HEK293 (cell line): ENCODE measurements around the gene OTOF.
"Not testable (repeated sequence)": the region's sequence is repeated elsewhere in the genome, so short reads cannot be mapped to it uniquely, and the experiment has no call there.

ENCODE experiments used
- CTCF ChIA-PET: fragments of 350-600 bp; formaldehyde crosslinking; extraction: SDS; loops from one replicate; lab custom pipeline; 2021; ENCODE audit warnings: antibody characterized with exemption; lab: Yijun Ruan, JAX
- POLR2A ChIA-PET: fragments of 300-600 bp; formaldehyde crosslinking; extraction: SDS; loops from one replicate; lab custom pipeline; 2020; ENCODE audit warnings: antibody characterized with exemption, inconsistent platforms; lab: Yijun Ruan, JAX
- H3K27ac ChIP-seq: fragments of 200-500 bp; sonication (Bioruptor generic); 2 replicates; pipeline ENCODE4 v1.5.1; 2014; ENCODE audit warnings: low read depth, low read length, control low read depth, inconsistent platforms; ENCODE audit errors: extremely low read depth
- H3K36me3 ChIP-seq, 2 experiments: fragments of 200-500 bp in 1 of 2; sonication (Bioruptor generic) in 1 of 2; 1 replicate in 1 of 2; 2 replicates in 1 of 2; pipeline ENCODE4 v1.5.1; 2014 to 2017; ENCODE audit warnings: inconsistent platforms in 2 of 2, low read length in 2 of 2; ENCODE audit not compliant: control insufficient read depth in 2 of 2, insufficient read depth in 1 of 2
- H3K4me1 ChIP-seq: fragments of 200-500 bp; sonication (Bioruptor generic); 2 replicates; pipeline ENCODE4 v1.5.1; 2014; ENCODE audit warnings: mild to moderate bottlenecking, low read length, inconsistent platforms; ENCODE audit not compliant: control insufficient read depth, insufficient read depth
- H3K4me3 ChIP-seq: 2 replicates; pipeline ENCODE4 v1.5.1; 2011; ENCODE audit warnings: low read depth, mild to moderate bottlenecking, control low read depth, low read length, moderate library complexity
- H3K9me3 ChIP-seq: fragments of 200-500 bp; sonication (Bioruptor generic); 2 replicates; pipeline ENCODE4 v1.5.1; 2014; ENCODE audit warnings: low read depth, low read length, inconsistent platforms; ENCODE audit not compliant: control insufficient read depth, insufficient read depth
- CTCF ChIP-seq: fragments of 450-650 bp; formaldehyde crosslinking; IDR thresholded peaks from 2 replicates; pipeline ENCODE4 v1.5.1; 2016; ENCODE audit warnings: missing biosample characterization, missing genetic modification characterization
- MEIS1 ChIP-seq: sonication (generic); formaldehyde crosslinking; IDR thresholded peaks from 2 replicates; pipeline ENCODE4 v1.8.1; 2022; ENCODE audit warnings: missing genetic modification reagents, mild to moderate bottlenecking, borderline replicate concordance
- REST ChIP-seq: fragments of 450-650 bp; formaldehyde crosslinking; IDR thresholded peaks from 2 replicates; pipeline ENCODE4 v1.5.1; 2016; ENCODE audit warnings: missing biosample characterization, missing genetic modification characterization
- SP7 ChIP-seq: fragments of 450-650 bp; formaldehyde crosslinking; IDR thresholded peaks from 2 replicates; pipeline ENCODE4 v1.5.1; 2016; ENCODE audit warnings: missing biosample characterization, missing genetic modification characterization
- ZBTB20 ChIP-seq: fragments of 450-650 bp; formaldehyde crosslinking; IDR thresholded peaks from 2 replicates; pipeline ENCODE4 v1.5.1; 2016; ENCODE audit warnings: missing biosample characterization, missing genetic modification characterization
- ZNF146 ChIP-seq: fragments of 450-650 bp; formaldehyde crosslinking; IDR thresholded peaks from 2 replicates; pipeline ENCODE4 v1.5.1; 2016; ENCODE audit warnings: missing biosample characterization, missing genetic modification characterization
- ZNF280D ChIP-seq: fragments of 450-650 bp; formaldehyde crosslinking; IDR thresholded peaks from 2 replicates; pipeline ENCODE4 v1.5.1; 2016; ENCODE audit warnings: missing biosample characterization, missing genetic modification characterization
- ZNF558 ChIP-seq: fragments of 450-650 bp; formaldehyde crosslinking; IDR thresholded peaks from 2 replicates; pipeline ENCODE4 v1.5.1; 2016; ENCODE audit warnings: missing biosample characterization, missing genetic modification characterization
- ZNF621 ChIP-seq: fragments of 450-650 bp; formaldehyde crosslinking; IDR thresholded peaks from 2 replicates; pipeline ENCODE4 v1.5.1; 2017; ENCODE audit warnings: missing biosample characterization, missing genetic modification characterization
- ZNF654 ChIP-seq: fragments of 450-650 bp; formaldehyde crosslinking; IDR thresholded peaks from 2 replicates; pipeline ENCODE4 v1.5.1; 2016; ENCODE audit warnings: low read depth, missing biosample characterization, missing genetic modification characterization

The OTOF gene

GRCh38 chr2:26469092-26469710 is 8.7 kb downstream of the OTOF start:
- H3K27ac ChIP-seq = no peak overlapping the region
- no peaks in the 10 kb centered on the region for H3K9me3 ChIP-seq
- ChIA-PET CTCF (interaction anchor here (0.5 to 1.5 kb wide), 14 partner anchors 12 to 331 kb away, joined by 3 to 7 read pairs (median 4); no protein-coding TSS in a partner anchor), POLR2A (no interaction called here)
- no peaks in the 10 kb centered on the region for H3K4me1 ChIP-seq
- H3K4me3 ChIP-seq = no peak overlapping the region
- no peaks in the 10 kb centered on the region for H3K36me3 ChIP-seq
- TF ChIP-seq ZNF654 (tag by site-specific recombination) (peak; percentile 49), CTCF (tag by site-specific recombination) (peak; percentile 32; the same call in 1 of the 2 replicates), MEIS1 (no peak)

GRCh38 chr2:26468544-26468943 is 9.4 kb downstream of the OTOF start:
- H3K9me3 ChIP-seq, H3K4me3 ChIP-seq, H3K4me1 ChIP-seq, H3K36me3 ChIP-seq, POLR2A ChIA-PET, H3K27ac ChIP-seq: not testable (repeated sequence)
- TF ChIP-seq ZNF146 = peak; percentile 93
- CTCF ChIA-PET = interaction anchor here (0.9 to 1.5 kb wide), 5 partner anchors 11 to 123 kb away, joined by 3 to 4 read pairs (median 4); no protein-coding TSS in a partner anchor

- CTCF ChIA-PET = no interaction called here
- POLR2A ChIA-PET = no interaction called here
- no peak for TF ChIP-seq REST (tag by site-specific recombination)
- no peak for TF ChIP-seq ZBTB20
- TF ChIP-seq SP7 = no peak
- TF ChIP-seq ZNF621 (tag by site-specific recombination) = no peak
- no peak for TF ChIP-seq ZNF280D (tag by site-specific recombination)
- TF ChIP-seq ZNF558 (tag by site-specific recombination) = no peak
- TF ChIP-seq ZNF146 = no peak
- no peaks in the 10 kb centered on the region for H3K36me3 ChIP-seq
- H3K9me3 ChIP-seq = no peaks in the 10 kb centered on the region
- H3K4me3 ChIP-seq = no peak overlapping the region
- no peaks in the 10 kb centered on the region for H3K4me1 ChIP-seq
- no peak overlapping the region for H3K27ac ChIP-seq
Measured at GRCh38 chr2:26466662-26467310, 11.1 kb downstream of the OTOF start.
